ENCODE results near the gene TPK1.

- TF ChIP-seq, protein P1, sequence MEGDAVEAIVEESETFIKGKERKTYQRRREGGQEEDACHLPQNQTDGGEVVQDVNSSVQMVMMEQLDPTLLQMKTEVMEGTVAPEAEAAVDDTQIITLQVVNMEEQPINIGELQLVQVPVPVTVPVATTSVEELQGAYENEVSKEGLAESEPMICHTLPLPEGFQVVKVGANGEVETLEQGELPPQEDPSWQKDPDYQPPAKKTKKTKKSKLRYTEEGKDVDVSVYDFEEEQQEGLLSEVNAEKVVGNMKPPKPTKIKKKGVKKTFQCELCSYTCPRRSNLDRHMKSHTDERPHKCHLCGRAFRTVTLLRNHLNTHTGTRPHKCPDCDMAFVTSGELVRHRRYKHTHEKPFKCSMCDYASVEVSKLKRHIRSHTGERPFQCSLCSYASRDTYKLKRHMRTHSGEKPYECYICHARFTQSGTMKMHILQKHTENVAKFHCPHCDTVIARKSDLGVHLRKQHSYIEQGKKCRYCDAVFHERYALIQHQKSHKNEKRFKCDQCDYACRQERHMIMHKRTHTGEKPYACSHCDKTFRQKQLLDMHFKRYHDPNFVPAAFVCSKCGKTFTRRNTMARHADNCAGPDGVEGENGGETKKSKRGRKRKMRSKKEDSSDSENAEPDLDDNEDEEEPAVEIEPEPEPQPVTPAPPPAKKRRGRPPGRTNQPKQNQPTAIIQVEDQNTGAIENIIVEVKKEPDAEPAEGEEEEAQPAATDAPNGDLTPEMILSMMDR (IDR thresholded peaks at IDR 0.05): no peak
- TF ChIP-seq POLR2A (IDR thresholded peaks at IDR 0.05): no peak
These were observed 105.6 kb downstream of the TPK1 start for GRCh38 chr7:144730224-144730623.

All from vagina (tissue), 2 donors.